NB4 (cell line): Measurements from ENCODE around the gene ZMPSTE24.

Source experiments
- DNase-seq: peaks from one replicate; pipeline ENCODE4 v3.0.0; 2010; ENCODE audit warnings: low read depth
- H3K4me3 ChIP-seq: one replicate; pipeline ENCODE4 v1.5.1; 2011; ENCODE audit warnings: mild to moderate bottlenecking, low read depth, low read length, moderate library complexity
- CTCF ChIP-seq: IDR thresholded peaks from one replicate; pipeline ENCODE4 v1.5.1; 2012; ENCODE audit warnings: low read depth, low read length
- MYC ChIP-seq: IDR thresholded peaks from 2 replicates; pipeline ENCODE4 v1.6.1; 2011; ENCODE audit warnings: low read depth, low read length
- POLR2A ChIP-seq: IDR thresholded peaks from 2 replicates; pipeline ENCODE4 v1.6.1; 2011; ENCODE audit warnings: mild to moderate bottlenecking; ENCODE audit not compliant: insufficient read length; ENCODE audit errors: extremely low read depth
- TF ChIP-seq, protein P1 (sequence below): IDR thresholded peaks from 2 replicates; pipeline ENCODE4 v1.6.1; 2011; ENCODE audit warnings: low read depth, low read length

ZMPSTE24 gene

GRCh38 chr1:40265919-40266318 is 7.9 kb downstream of the ZMPSTE24 start:
- TF ChIP-seq CTCF (no peak), MYC (no peak), POLR2A (no peak)
- TF ChIP-seq, protein P1, sequence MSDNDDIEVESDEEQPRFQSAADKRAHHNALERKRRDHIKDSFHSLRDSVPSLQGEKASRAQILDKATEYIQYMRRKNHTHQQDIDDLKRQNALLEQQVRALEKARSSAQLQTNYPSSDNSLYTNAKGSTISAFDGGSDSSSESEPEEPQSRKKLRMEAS, result no peak
- no peak for DNase-seq
- no peak overlapping the region for H3K4me3 ChIP-seq

DNA sequence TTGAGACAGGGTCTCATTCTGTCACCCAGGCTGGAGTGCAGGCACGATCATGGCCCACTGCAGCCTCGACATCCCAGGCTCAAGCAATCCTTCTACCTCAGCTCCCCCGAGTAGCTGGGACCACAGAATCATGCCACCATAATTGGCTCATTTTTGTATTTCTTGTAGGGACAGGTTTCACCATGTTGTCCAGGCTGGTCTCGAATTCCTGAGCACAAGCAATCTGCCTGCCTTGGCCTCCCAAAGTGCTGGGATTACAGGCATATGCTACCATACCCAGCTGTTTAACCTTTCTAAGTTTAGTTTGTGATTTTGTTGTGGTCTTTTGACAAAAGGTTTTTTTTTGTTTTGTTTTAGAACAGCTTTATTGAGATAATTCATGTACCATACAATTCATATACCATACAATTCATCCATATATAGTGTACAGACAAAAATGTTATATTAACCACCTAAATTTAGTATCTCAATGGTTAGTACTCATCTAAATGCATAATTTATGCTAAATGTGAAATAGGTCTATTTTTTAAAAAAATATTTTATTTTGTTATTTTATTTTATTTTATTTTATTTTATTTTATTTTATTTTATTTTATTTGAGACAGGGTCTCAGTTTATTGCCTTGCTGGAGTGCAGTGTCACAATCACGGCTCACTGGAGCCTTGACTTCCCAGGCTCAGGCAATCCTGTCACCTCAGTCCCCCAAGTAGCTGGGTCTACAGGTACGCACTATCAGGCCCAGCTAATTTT is 8.9 kb downstream of the ZMPSTE24 start:
- TF ChIP-seq CTCF (no peak), MYC (no peak), POLR2A (no peak)
- TF ChIP-seq, protein P1, result no peak
- DNase-seq, result no peak
- H3K4me3 ChIP-seq, result no peak overlapping the region

DNA sequence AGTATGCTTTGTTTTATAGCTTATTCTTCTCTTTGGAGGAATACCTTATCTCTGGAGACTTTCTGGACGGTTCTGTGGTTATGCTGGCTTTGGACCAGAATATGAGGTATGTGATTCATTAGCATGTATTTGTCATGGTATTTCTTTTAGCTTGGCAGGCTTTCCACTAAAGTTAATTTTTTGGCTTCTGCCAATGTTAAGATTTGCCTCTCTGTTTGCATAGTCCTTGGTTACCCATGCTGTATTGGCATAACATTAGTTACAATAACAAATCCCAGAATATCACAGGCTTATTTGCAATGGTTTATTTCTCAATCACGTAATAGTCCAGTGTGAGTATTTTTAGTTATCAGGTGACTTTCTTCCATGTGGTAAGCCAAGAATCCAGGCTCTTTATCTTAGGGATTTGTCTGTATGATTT is 9.7 kb downstream of the ZMPSTE24 start:
- TF ChIP-seq, protein P1, result no peak
- no peak for TF ChIP-seq POLR2A
- no peak for TF ChIP-seq CTCF
- TF ChIP-seq MYC, result no peak
- no peak for DNase-seq

DNA sequence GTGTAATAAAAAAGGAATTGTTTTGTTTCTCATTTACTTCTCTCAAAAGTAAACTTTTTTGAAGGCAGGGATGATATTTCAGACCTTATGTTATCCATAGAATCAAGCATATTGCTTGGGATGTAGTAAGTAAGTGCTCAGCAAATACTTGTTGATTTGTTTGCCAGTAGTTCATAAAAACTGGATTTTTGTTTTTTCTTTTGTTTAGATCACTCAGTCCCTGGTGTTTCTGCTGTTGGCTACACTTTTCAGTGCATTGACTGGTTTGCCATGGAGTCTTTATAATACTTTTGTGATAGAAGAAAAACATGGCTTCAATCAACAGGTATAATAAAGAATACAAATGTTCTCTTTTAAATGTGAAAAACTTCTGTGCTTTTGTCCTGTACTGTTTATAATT is 10.2 kb downstream of the ZMPSTE24 start:
- H3K4me3 ChIP-seq, result no peak overlapping the region
- TF ChIP-seq, protein P1, result no peak
- no peak for TF ChIP-seq CTCF
- TF ChIP-seq POLR2A, result no peak
- no peak for TF ChIP-seq MYC
- DNase-seq, result no peak

More for the DNA sequence above, 9.7 kb downstream of the ZMPSTE24 start:
- H3K4me3 ChIP-seq, result no peak overlapping the region

- no peak for DNase-seq
- H3K4me3 ChIP-seq, result no peak overlapping the region
- TF ChIP-seq MYC (no peak), POLR2A (no peak), CTCF (no peak)
- TF ChIP-seq, protein P1, result no peak
Observed at GRCh38 chr1:40270152-40270834, 12.3 kb downstream of the ZMPSTE24 start.
